GM18526 (cell line): Measurements from ENCODE around the gene APBA1.

Experiments used
- POLR2A ChIP-seq: IDR thresholded peaks from 3 replicates; pipeline ENCODE4 v1.6.1; 2011; ENCODE audit not compliant: insufficient read length; ENCODE audit errors: extremely low read depth

The APBA1 gene

GRCh38 chr9:69600314-69601047 lies 71.7 kb downstream of the APBA1 start:
- TF ChIP-seq POLR2A: no peak

DNA sequence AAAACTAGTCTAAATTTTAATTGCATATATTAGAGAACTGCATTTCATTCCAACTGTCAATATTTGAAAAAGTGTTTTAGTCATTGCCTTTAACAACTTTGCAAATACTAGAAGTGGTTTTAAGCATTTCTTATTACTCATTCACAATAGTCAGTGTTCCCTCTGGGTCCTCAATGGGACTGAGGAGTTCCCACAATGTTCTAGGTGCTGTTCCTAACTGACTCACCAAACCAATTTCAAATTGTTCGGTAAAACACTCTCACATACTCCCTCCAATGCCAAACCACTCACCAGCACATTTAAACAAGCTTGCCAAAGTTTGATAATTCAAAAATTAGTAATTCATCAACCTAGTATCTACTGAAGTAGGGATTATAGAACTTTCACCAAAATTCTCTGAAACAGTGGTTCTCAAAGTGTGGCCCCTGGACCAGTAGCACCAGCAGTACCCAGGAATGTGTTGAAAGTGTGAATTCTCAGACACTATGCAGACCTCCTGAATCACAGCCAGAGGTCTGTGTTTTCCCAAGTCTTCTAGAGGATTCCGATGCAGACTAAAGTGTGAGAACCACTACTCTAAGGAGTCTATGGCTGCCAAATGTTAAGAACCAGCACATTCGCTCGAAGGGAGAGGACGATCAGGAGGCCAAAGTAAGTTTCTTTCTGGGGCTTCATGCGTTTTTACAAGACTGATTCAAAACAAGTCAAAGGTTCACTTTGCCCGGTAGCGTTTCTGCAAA lies 72.8 kb downstream of the APBA1 start:
- TF ChIP-seq POLR2A: no peak

DNA sequence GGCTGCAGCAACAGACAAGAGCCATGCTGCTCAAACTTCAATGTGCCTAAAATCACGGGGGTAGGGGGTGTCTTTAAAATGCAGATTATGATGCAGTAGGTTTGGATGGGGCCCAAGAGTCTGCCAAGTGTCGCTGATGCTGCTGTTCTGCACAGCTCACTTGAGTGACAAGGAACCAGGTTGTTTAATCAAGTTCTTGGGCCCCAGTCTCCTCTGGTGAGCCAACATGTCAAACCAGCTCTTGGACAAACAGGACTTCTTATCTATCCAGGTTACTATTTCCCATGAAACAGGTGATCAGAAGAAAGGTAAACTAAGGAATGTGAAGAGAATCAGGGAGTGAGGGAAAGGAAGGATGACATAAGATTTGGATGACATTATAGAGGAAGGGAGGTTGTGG lies 78.0 kb downstream of the APBA1 start:
- TF ChIP-seq POLR2A: no peak

DNA sequence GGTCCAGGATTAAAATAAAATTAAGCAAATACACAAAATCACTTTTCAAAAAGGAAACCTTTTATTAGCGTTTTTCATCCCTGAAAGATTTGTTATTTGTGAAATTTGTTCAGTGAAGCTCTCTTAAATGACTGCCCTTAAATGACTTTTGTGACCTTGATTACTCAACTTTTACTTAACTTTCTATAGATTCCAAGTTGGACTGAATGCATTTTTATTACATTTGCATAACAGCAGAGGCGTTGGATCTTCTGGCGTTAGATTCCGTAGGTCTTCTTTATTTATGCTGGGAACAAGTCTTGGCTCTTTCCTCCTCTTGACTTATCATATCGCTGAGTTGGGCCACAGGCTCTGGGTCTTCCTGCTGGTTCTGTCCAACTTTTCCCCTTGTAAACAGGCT lies 78.4 kb downstream of the APBA1 start:
- no peak for TF ChIP-seq POLR2A

DNA sequence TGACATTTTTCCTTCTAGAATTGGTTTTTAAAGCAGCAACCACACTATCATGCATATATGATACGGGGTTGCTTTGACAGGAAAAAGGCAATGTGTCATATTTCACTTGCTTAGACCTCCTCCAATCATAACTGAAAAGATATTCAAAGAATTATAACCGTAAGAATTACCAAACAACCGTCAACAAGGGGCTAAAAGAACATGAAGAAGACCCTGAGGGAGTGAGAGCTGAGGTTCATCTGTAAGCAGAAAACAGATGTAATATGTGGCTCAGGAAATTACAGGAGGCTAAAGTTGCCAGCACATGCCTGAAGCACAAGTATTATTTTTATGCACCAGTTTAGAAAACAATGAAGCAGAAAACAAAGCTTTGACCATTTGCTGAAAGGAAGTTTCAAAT lies 78.9 kb downstream of the APBA1 start:
- no peak for TF ChIP-seq POLR2A

DNA sequence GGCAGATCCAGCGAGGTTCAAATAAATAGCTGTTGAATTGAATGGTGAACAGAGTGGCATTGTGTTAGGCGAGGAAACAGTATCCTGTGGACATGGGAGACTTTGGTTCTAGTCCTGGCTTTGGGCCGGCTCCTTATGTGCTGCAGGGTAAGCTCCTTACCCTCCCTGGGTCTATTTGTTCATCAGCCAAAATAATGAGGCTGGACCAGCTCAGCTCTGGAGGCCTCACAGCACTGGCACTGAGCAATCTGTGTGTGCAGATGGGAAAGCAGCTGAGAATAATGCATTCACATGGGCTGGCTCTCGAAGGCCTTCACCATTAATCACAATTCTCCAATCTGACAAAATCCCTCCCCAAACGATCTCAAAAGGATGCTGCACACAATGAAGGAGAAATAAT lies 81.9 kb downstream of the APBA1 start:
- no peak for TF ChIP-seq POLR2A

- TF ChIP-seq POLR2A: no peak
Measured at GRCh38 chr9:69589156-69589555, 83.0 kb downstream of the APBA1 start.

GRCh38 chr9:69585571-69585970 lies 86.6 kb downstream of the APBA1 start:
- TF ChIP-seq POLR2A: no peak

- TF ChIP-seq POLR2A: no peak
Measured at GRCh38 chr9:69584759-69585158, 87.4 kb downstream of the APBA1 start.

- no peak for TF ChIP-seq POLR2A
Measured at GRCh38 chr9:69583645-69584234, 88.4 kb downstream of the APBA1 start.

GRCh38 chr9:69582544-69583297 lies 89.5 kb downstream of the APBA1 start:
- TF ChIP-seq POLR2A: no peak

DNA sequence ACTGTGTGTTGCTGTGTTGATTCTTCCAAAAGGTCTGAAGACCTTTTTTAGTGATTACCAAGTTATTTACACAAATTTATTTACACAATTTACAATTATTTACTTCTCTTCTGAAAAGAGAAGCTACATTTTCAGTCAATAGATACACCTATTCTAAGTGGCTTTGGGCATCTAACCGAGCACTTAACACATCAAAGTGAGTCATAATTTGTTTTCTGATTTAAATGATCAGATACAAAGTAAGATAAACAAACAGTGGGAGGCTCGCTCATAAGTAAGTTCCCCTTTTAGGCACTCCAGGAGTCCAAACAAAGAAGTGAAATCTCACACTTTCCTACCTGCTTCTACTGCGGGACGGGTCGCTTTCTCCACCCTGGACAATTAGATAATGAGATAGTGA lies 90.2 kb downstream of the APBA1 start:
- no peak for TF ChIP-seq POLR2A

GRCh38 chr9:69580582-69581214 lies 91.5 kb downstream of the APBA1 start:
- TF ChIP-seq POLR2A: no peak

GRCh38 chr9:69579760-69580581 lies 92.2 kb downstream of the APBA1 start:
- TF ChIP-seq POLR2A: no peak
